ENCODE results near the gene WSCD2. TPM values are rescaled to one million over a fixed set of nuclear protein-coding genes. Genes with fewer than 3 reads are reported as not detected.

WSCD2 gene
- total and polyA plus RNA-seq, 2 donors (not counting 3 experiments of a cell fraction or from before 2014, with no cell fraction given), result not detected

DNA sequence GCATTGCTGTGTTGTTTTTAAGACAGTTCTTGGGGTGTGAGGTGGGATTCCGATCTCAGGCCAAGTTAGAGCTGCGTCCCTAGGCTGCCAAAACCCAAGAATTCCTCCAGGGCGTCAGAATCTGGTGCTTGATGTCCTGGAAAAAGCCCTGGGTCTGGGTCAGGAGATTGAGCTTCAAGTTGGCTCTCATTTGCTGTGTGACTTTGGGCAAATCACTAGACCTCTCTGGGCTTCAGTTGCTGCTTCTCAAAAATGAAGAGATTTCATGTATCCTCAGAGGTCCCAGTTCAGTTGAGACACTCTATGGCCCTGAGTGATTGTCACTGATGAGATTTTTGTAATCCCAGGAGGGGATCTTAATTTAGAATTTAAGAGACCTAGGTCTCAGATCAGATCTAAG lies 1.9 kb downstream of the WSCD2 start:
- TF ChIP-seq GATA2 (IDR thresholded peaks at IDR 0.05; ENCODE audit: insufficient read depth, insufficient read length, low read depth, low read length) (no peak), MYC (IDR thresholded peaks at IDR 0.05; ENCODE audit: low read depth, low read length) (no peak), JUN (IDR thresholded peaks at IDR 0.05; ENCODE audit: borderline replicate concordance, insufficient read depth, insufficient read length, low read depth) (no peak), POLR2A (IDR thresholded peaks at IDR 0.05; ENCODE audit: low read depth, low read length) (no peak), FOS (IDR thresholded peaks at IDR 0.05; ENCODE audit: borderline replicate concordance, insufficient read depth, low read length) (no peak), POLR2AphosphoS5 (IDR thresholded peaks at IDR 0.05; ENCODE audit: insufficient read depth, low read depth, low read length) (no peak), EZH2 (IDR thresholded peaks at IDR 0.05; ENCODE audit: borderline replicate concordance, low read depth, low read length, severe bottlenecking) (no peak)
- TF ChIP-seq, protein P1, sequence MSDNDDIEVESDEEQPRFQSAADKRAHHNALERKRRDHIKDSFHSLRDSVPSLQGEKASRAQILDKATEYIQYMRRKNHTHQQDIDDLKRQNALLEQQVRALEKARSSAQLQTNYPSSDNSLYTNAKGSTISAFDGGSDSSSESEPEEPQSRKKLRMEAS (IDR thresholded peaks at IDR 0.05; ENCODE audit: insufficient read depth, insufficient read length), result no peak
- TF ChIP-seq, protein P2, sequence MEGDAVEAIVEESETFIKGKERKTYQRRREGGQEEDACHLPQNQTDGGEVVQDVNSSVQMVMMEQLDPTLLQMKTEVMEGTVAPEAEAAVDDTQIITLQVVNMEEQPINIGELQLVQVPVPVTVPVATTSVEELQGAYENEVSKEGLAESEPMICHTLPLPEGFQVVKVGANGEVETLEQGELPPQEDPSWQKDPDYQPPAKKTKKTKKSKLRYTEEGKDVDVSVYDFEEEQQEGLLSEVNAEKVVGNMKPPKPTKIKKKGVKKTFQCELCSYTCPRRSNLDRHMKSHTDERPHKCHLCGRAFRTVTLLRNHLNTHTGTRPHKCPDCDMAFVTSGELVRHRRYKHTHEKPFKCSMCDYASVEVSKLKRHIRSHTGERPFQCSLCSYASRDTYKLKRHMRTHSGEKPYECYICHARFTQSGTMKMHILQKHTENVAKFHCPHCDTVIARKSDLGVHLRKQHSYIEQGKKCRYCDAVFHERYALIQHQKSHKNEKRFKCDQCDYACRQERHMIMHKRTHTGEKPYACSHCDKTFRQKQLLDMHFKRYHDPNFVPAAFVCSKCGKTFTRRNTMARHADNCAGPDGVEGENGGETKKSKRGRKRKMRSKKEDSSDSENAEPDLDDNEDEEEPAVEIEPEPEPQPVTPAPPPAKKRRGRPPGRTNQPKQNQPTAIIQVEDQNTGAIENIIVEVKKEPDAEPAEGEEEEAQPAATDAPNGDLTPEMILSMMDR (IDR thresholded peaks at IDR 0.05; ENCODE audit: extremely low read depth in 1 of 2, insufficient read depth in 1 of 2, low read depth in 1 of 2, low read length in 2 of 2), result no peak
- Histone ChIP-seq H4K20me1 (replicated peaks; ENCODE audit: control insufficient read depth, extremely low read depth, insufficient read depth, low read length) (no peaks in the 10 kb centered on the region), H3K9me3 (replicated peaks; ENCODE audit: control insufficient read depth, insufficient read depth, low read length) (no peaks in the 10 kb centered on the region), H3K79me2 (ENCODE audit: control insufficient read depth, insufficient read depth, low read length) (no peaks in the 10 kb centered on the region), H3K27me3 (ENCODE audit: control insufficient read depth in 2 of 2, insufficient read depth in 2 of 2, low read length in 2 of 2) (peaks cover 5 to 12% of the 10 kb centered on the region in 2 experiments), H3K9ac (replicated peaks; ENCODE audit: extremely low read depth, insufficient read depth, low read length) (no peak overlapping the region), H3K9me1 (replicated peaks; ENCODE audit: control insufficient read depth, extremely low read depth, insufficient read depth, low read length) (no peaks in the 10 kb centered on the region), H3K4me2 (ENCODE audit: insufficient read depth, low read length) (no peak overlapping the region), H3K27ac (ENCODE audit: insufficient read depth, low read depth, low read length) (no peak overlapping the region), H3K36me3 (ENCODE audit: control insufficient read depth in 2 of 2, extremely low read depth in 1 of 2, insufficient read depth in 2 of 2, low read length in 2 of 2) (no peaks in the 10 kb centered on the region), H3K4me3 (replicated peaks in 1 of 3; ENCODE audit: insufficient read depth in 1 of 3, low read depth in 1 of 3, low read length in 3 of 3) (no peak overlapping the region), H3K4me1 (ENCODE audit: control insufficient read depth, extremely low read depth, insufficient read depth, low read length) (no peaks in the 10 kb centered on the region), H2AFZ (ENCODE audit: low read depth, low read length) (no peak overlapping the region)
- CTCF ChIA-PET, result no interaction called here
- DNase-seq (ENCODE audit: low read depth, low spot score) (no peak), FAIRE-seq (no peak)
- no TSS peak for BruUV-seq (replicated peaks)
- dilution Hi-C loops (cut with MboI; ENCODE audit: extremely low pct_ligation_motif_present, low sequenced_read_pairs), result no loop called here
- intact Hi-C loops (cut with micrococcal nuclease), result no loop called here
- POLR2A ChIA-PET, result no interaction called here
